Right renal cortex interstitium (tissue), 3 donors: ENCODE data around the gene TMEM150B. TPM values are rescaled to one million over a fixed set of nuclear protein-coding genes. Genes with fewer than 3 reads are reported as not detected.
"Not testable (repeated sequence)": the region's sequence is repeated elsewhere in the genome, so short reads cannot be mapped to it uniquely, and the experiment has no call there.

Experiments used
- DNase-seq, 3 donors: peaks; one replicate each; pipeline ENCODE4 v3.0.0-alpha.2; 2013; ENCODE audit warnings: low read depth in 3 of 3, low spot score in 2 of 3
- polyA plus RNA-seq, 3 donors: library from polyadenylated mRNA; unstranded; fragments of 120-200 nt; gene quantifications; one replicate each; pipeline ENCODE4 v1.2.1, GENCODE V29; 2013; ENCODE audit not compliant: insufficient read length in 3 of 3

The TMEM150B gene
- polyA plus RNA-seq, 3 donors, result 0.83 to 1.6 (median 1.1) TPM

DNA sequence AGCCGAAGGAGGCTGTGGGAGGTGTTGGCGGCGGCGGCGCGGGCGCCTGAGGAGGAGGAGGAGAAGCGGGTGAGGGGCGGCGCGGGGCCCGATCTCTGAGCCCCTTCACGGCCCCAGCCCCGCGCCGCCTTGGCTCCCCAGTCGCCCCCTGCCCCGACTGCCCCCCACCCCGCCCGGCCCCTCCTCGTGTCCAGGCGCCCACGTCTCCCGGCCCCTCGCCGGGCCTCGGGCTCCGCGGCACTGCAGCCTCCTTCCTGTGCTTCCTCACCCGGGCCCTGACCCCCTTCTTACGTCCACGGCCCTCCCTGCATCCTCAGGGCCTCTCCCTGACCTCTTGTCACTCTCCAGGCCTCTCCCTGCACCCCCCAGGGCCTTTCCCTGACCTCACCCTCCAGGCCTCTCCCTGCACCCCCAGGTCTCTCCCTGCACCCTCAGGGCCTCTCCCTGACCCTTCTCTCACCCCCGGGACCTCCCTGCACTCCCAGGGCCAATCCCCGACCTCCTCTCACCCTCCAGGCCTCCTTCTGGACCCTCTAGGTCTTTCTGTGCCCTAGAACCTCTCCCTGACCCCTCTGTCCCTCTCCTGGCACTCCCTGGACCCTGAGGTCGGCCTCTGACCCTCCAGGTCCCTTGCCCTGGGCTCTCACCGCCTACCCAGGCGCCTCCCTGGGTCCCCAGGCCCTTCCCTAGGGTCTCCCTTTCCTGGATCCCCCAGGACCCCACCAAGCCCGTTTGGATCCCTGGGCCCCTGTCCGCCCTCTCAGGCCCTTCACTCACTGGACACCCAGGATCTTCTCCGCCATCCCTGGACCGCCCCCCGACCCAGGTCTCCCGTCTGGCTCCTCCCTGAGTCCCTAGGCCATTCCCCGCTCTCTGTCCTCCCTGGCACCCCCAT, 15.0 kb upstream of the TMEM150B start:
- no peak for DNase-seq

DNA sequence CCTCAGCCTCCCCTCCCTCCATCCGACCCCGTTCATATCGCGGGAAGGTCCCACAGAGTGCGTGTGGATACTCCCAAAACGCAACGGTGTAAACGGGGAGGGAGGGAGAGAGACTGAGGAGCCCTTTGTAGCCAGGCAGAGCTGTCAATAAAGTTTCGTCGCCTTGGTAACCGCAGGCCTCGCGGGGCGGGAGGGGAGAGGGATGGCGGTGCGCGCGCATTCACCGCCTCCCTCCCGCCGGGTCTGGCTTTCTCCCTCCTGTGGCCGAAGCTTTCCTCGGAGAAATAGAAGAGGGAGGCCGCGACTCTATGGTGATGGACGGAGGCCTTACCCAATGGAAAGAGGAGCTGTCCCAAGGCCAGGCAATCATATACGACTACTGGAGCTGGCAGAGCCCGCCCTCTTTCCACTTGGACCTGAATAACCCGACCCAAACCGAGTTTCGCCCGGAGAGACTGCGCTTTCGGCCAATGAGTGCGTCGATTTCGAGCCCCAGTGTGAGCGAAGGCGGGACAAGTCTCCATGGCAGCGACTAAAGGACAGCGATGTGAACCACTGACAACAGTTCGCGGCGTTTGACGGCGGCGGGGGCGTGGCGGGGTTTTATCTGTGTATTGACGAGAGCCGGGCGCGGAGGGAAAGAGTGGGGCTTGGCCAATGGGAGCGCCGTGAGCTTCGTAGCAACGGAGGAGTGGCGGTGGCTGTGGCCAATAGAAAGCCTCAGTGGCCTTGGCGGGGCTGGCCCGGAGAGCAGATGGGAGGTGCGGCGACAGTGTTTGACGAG, 14.2 kb upstream of the TMEM150B start, which contains the start of gene KMT5C:
Gene KMT5C (plus strand): TSS at position 772 of the 784 bp plus-strand sequence. CDS start 2,061 bp downstream, outside the sequence.
- DNase-seq, result peak; percentile 100

DNA sequence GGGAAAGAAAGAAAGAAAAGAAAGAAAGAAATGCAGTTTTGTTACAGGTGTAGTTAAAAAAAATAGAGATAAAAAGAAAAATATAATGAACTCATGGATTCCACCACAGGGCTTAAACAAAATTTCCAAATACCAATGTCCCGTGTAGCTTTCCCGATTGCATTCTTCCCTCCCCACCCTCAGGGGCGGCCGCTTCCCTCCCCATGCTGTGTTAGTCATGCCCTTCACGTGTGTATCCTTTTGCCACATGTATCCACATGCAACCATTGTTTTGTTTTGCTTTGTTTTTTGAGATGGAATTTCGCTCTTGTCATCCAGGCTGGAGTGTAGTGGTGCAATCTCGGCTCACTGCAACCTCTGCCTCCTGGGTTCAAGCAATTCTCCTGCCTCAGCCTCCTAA, 11.0 kb upstream of the TMEM150B start:
- DNase-seq, result no peak

DNA sequence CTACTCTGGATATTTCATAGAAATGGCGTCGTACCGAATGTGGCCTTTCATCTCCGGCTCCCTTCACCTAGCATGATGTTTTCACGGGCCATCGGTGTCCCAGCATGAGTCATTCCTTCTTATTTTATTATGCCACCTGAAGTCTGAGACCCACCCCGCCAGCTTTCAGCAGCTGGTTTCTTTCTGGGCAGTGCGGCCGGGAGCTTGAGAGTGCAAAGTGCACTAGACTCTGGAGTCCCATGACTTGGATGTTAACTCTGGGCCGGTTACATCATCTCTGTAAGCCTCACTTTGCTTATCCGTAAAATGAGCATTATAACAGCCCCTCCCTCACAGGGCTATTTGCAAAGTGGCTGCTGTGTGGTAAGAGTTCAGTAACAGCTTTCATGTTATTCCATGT, 8.7 kb upstream of the TMEM150B start:
- DNase-seq, result no peak

DNA sequence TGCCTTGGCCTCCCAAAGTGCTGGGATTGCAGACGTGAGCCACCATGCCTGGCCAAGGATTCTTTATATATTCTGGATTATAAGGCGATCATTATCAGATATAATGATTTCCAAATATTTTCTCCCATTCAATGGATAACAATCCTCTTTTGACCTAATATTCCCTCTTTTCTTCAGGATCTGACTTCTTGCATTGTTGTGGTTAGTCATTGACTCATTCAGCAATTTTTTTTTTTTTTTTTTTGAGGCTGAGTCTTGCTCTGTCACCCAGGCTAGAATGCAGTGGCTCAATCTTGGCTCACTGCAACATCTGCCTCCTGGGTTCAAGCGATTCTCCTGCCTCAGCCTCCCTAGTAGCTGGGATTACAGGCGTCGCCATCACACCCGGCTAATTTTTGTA, 4.7 kb upstream of the TMEM150B start:
- DNase-seq, result not testable (repeated sequence)

DNA sequence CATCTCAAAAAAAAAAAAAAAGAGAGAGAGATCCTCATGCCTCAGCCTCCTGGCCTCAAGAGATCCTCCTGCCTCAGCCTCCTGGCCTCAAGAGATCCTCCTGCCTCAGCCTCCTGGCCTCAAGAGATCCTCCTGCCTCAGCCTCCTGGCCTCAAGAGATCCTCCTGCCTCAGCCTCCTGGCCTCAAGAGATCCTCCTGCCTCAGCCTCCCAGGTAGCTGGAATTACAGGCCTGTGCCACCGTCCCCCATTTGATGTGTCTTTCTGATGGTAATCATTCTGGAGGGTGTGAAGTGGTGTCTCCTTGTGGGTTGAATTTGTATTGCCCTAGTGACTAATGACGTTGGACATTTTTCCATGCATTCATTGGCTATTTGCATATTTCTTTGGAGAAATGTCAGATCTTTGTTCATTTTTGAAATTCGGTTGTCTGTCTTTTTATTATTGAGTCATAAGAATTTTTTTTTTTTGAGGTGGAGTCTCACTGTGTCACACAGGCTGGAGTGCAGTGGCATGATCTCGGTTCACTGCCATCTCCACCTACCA, 3.7 kb upstream of the TMEM150B start:
- not testable (repeated sequence) for DNase-seq

DNA sequence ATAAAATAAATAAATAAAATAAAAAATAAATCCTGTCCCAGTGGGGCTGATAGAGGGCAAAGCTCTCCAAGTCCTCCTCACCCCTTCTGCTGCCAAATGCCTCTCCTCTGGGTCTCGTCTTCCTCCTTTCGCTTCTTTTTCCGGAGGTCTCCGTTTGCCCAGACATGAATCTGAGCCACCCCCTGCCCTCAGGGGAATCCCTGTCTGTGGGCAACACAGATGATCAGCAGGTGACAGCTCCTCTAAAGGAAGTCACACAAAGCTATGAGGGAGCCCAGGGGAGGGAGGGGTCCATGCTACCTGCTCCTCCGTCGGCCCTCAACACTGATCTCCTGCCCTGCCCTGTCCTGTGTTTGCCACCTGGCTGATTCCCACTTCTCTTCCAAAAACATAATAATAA, 479 bp downstream of the TMEM150B start:
- no peak for DNase-seq

DNA sequence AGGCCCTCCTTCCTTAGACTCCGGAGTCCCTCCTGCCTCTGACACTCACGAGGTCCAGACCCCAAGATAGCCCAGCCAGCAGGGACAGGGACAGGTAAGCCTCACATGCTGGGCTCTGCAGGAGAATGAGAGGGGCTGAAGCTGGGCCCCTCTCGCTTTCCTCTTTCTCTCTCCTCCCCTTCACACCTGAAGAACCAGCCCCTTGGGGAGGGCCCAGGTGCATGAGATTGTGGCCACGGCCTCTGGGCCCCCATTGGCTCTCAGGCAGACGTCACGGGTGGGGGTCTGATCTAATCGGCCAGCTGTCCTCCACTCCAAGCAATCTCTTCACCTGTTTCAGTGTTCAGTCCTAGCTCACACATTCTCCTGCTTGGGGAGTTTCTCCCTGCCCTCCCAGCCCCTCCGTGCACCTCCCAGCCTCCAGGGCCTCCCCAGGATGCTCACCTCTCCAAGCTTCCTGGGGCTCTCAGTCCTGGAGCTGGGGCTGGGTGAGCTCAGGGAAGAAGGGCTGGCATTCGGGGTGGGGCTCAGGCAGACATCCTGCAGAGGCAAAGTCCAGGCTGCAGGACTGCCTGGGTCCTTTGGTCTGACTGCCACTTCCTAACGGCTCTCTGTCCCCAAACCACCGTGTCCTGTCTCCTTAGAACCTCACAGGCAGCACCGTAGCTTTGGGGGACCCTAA, 2.8 kb downstream of the TMEM150B start:
- no peak for DNase-seq

DNA sequence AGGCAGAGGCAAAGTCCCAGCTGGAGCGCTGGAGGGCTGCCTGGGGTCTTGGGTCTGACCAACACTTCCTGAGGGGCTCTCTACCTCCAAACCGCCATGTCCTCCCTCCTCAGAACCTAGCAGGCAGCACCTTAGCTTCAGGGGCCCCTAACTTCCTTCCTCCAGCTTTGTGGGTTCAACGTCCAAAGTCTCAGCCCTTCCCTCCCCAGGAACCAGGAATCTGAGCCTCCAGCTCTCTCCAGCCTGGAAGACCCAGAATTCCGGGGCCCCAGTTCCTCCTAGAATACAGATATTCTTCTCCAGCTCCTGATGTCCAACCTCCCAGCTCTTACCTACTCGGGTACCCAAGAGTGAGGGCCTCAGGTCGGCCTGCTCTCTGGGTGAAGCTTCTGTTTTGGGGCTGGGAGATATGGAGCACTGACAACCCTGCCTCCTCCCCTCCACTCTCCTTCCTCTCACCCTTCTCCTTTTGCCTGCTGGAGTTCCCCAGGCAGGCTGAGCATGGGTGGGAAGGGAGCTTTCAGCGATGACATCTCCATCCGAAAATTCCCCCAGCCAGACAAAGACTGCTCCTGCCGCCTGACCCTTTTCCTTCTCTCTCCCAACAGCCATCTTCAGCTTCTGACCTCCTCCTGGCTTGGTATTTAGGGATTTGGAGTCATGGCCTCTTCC, 3.5 kb downstream of the TMEM150B start:
- no peak for DNase-seq

DNA sequence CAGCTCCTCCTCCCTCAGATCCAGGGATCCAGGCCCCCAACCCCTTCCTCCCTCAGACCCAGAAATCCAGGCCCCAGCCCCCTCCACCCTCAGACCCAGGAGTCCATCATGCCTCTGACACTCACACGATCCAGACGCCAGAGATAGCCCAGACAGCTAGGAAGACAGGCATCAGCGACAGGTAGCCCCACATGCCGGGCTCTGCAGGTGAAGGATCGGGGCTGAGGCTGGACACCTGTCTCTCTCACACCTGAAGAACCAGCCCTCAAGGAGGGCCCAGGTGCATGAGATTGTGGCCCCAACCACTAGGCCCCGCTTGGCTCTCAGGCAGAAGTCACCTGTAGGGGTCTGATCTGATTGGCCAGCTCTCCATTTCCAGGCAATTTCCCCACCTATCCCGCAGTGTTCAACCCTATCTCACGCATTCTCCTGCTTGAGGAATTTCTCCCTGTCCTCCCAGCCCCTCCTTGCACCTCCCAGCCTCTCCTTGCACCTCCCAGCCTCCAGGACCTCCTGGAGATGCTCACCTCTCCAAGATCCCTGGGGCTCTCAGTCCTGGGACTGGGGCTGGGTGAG, 4.2 kb downstream of the TMEM150B start:
- no peak for DNase-seq

DNA sequence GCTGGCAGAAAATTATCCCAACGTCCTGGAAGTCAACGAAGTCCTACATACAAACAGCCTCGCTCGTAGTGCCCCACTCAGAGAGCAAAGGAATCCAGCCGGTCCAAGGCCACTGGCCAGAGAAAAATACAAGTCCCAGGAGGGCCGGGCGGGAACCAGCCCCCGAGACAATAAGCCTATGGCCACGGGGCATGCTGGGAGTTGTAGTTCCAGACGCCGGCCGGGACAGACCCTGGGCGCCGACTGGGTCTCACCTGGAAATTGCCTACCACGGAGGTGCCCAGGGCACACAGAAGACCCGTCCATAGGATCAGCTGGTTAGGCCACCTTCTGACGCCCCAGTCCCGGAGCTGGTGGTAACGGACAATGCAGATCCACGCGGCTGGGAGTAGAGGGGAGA, 5.4 kb downstream of the TMEM150B start:
- no peak for DNase-seq

DNA sequence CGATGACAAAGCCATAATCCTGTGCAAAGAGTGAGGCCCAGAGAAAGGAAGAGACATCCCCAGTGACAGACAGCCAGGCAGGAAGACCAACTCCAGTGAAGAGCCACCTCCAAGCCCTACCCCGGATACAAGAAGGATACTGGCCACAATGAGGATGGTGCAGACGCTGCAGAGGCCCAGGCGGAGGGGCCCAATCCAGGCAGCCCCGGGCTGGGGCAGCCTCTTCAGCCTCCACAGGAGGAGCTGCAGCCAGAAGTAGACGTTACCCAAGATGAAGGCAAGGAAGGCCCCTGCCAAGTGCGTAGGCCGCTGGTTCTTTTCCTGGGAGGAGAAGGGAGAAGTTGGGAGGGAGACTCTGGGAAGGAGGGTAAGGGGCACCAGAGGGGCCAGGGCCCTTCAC, 8.5 kb downstream of the TMEM150B start:
- DNase-seq, result no peak

DNA sequence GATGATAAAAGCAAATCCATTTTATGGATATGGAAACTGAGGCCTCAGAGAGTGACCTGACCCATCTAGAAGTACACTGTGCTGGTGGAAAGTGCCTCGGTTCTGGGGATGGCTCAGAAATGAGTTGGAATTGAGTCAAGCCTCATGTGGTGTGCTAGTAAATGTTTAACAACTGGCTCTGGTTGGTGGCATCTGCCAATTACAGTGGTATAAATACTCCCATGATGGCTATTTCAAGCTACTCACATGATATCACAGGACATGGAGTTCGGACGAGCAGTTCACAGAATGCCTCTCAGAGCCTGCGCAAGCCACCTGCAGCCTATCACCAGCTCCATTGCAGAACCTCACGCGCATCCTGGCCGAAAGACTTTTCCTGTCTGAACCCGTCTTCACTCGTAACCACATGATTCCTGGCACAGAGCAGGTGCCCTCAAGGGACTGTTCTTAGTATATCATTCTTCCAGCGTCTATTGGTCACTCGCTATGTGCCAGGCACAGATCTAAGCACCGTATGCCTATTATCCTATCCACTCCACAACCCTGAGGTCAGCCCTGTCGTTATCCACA, 9.1 kb downstream of the TMEM150B start:
- DNase-seq, result no peak

DNA sequence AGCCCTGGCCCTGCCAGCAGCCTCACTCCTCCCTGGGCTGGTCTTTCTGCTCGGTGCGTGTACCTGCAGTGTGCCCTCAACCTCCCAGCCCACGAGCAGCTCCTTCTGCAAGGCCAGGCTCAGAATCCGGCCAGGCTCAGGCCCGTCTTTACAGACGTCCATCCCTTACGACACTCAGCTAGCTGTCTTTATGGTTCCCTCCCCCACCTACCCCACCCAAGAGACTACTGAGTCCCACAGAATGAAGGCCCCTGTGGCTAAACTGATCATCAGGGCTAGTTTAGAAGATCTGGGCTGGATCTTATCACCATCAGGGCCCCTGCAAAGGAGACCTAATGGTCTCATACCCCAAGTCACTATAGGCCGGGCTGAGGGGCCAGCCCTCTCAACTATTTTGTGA, 10.7 kb downstream of the TMEM150B start:
- no peak for DNase-seq

DNA sequence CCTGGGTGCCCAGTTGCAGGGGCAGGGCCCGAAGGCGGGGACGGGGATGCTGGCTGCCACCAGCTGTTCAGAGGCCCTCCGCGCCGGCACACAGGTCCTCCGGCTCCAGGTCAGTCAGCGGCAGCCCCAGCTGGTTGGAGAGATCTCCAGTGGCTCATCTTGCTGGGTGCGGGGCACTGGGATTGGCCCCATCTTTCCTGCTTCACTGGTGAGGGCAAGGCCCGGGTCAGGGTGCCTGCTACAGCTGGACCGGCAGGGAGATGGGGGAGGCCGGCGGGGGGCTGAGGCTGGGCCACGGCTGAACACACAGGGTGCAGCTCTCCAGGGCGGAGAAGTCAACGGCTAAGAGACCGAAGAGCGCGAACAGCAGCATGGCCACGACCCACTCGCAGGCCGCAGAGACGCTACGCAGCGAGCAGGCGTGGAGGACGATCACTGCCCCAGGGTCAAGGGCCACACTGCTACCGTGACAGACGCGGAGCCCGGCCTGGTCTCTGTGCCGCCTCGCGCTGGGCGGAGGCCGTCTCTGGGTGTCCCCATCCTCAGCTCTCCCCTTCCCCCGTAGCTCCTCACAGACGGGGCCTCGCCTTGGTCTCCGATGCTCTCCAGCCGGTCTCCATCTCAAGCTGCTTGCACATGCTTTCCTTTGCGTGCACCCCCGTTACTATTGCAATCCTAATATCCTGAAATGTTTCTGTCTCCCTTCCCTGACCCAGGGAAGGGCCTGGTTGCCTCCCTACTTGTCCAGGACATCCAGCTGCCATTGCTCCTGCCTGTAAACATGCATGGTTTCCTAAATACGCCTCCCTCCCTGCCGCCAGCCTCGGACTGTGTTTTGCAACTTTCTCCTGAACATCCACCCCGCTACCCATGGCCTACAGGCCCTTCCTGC, 12.3 kb downstream of the TMEM150B start:
- DNase-seq, result no peak

DNA sequence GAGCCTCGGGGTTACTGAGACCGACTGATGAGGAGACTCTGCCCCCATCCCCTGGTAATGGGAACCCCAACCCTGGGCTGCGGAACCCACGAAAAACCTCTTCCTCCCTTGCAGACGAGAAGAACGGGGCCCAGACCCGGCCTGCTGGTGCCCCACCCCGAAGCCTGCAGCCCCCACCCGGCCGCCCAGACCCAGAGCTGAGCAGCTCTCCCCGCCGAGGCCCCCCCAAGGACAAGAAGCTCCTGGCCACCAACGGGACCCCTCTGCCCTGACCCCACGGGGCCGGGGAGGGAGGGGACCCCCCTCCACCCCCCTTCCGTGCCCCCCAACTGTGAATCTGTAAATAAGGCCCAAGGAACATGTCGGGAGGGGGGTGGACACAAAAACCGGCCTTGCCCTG, 13.3 kb downstream of the TMEM150B start:
- DNase-seq, result no peak

DNA sequence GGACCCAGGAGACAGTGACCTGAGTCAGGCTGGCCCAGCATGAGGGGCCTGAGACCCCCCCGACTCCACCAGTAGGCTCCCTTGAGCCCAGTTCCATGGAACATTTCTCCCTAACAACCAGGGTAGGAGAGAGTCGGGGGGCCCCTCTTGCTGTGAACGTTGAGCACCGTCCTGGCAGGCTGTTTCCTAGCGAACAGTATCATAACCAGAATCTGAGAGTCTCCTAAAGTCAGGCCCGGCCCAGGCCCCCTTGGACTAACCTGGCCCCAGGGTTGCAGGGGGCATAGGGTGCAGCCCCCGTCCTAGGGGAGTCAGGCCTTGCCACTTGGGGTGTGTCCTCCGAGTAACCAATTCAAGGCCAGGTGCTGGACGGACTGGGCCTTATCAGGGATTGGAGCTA, 13.7 kb downstream of the TMEM150B start:
- DNase-seq, result no peak

DNA sequence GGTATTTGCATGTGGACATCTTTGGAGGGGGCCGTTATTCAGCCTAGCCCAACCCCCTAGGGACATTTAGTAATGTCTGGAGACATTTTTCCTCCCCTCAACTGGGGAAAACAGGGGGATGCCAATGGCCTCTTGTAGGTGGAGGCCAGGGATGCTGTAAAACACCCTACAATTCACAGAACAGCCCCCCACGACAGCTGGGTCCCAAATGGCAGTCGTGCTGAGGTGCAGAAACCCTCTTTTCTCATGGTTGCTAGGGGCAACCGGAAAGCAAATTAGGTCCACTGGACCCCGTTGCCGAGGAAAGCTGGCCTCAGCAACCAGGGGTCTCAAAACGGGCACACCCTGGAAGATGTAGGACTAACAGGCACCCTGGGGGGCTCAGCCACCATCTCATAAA, 14.6 kb downstream of the TMEM150B start:
- DNase-seq, result no peak

DNA sequence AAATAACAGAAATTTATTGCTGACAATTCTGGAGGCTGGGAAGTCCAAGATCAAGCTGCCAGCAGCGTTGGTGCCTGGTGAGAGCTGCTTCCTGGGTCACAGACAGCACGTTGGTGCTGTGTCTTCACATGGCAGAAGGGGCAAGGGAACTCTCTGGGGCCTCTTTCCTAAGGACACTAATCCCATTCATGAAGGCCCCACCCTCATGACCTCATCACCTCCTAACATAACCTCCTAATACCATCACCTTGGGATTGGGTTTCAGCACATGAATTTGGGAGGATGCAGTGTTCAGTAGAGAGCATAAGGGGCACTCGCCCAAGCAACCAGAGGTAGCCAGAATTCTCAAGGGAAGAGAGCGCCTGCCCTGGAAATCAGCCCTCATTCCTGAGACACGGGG, 15.7 kb downstream of the TMEM150B start:
- DNase-seq, result no peak
